Measurements from ENCODE around the gene AFDN.

The AFDN gene

DNA sequence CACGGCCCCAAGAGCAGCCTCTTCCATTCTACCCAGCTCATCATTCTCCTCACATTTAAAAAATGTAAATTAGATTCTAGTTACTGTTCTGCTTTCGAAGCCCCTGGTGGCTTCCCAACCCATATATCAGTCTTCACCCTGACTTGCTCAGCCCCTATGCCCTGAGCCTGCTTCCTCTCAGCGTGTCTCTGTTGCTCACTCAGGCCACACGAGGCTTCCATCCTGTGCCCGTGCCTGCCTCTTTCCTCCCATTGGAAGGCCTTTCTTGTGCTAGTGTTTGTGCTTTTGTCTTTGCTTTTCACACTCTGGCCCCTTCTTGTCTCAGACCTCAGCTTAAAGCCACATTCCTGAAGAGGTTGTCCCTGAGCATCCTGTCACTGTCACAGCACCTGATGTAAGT is 78.1 kb downstream of the AFDN start:
- TF ChIP-seq CTCF (IDR thresholded peaks at IDR 0.05; ENCODE audit: control insufficient read depth, extremely low read depth, insufficient read depth) = no peak
- no peak for DNase-seq (ENCODE audit: low read depth)
- H3K4me3 ChIP-seq (ENCODE audit: low read depth, low read length) = no peak overlapping the region

- H3K4me3 ChIP-seq (ENCODE audit: low read depth, low read length) = peak overlapping the region; percentile 16; the same call in 1 of the 2 replicates
- DNase-seq (ENCODE audit: low read depth) = peak; percentile 97
- TF ChIP-seq CTCF (IDR thresholded peaks at IDR 0.05; ENCODE audit: control insufficient read depth, extremely low read depth, insufficient read depth) = peak; percentile 20; the same call in 1 of the 2 replicates
These were observed 80.2 kb downstream of the AFDN start for GRCh38 chr6:167906899-167907298.

GRCh38 chr6:167907837-167908681 is 81.3 kb downstream of the AFDN start:
- peak; percentile 75 for TF ChIP-seq CTCF (IDR thresholded peaks at IDR 0.05; ENCODE audit: control insufficient read depth, extremely low read depth, insufficient read depth)
- no peak overlapping the region for H3K4me3 ChIP-seq (ENCODE audit: low read depth, low read length)
- DNase-seq (ENCODE audit: low read depth) = peak; percentile 34

GRCh38 chr6:167910007-167910406 is 83.3 kb downstream of the AFDN start:
- DNase-seq (ENCODE audit: low read depth) = peak; percentile 31
- peak overlapping the region; percentile 14 for H3K4me3 ChIP-seq (ENCODE audit: low read depth, low read length)
- no peak for TF ChIP-seq CTCF (IDR thresholded peaks at IDR 0.05; ENCODE audit: control insufficient read depth, extremely low read depth, insufficient read depth)

- DNase-seq (ENCODE audit: low read depth) = no peak
- TF ChIP-seq CTCF (IDR thresholded peaks at IDR 0.05; ENCODE audit: control insufficient read depth, extremely low read depth, insufficient read depth) = no peak
- no peak overlapping the region for H3K4me3 ChIP-seq (ENCODE audit: low read depth, low read length)
These were observed 83.9 kb downstream of the AFDN start for GRCh38 chr6:167910652-167911051.

DNA sequence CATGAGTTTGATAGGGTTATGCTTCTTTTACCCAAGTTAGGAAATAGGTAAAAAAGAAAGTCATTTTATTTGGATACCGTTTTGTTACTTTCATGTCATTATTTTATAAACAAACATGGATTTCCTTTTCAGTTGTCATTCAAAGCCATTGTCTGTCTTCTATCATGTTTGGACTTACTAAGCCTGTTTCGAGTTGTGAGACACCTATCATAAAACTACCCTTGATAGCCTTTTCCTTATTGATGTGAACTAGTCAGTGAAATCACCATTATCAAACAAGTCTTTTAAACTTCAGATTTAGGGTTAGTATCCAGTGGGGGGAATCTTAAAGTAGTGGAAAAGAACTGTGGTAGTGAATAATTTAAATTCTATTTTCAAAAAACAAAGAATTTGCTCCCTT is 85.8 kb downstream of the AFDN start:
- no peak for DNase-seq (ENCODE audit: low read depth)
- no peak overlapping the region for H3K4me3 ChIP-seq (ENCODE audit: low read depth, low read length)

More for the DNA sequence above, 85.8 kb downstream of the AFDN start:
- TF ChIP-seq CTCF (IDR thresholded peaks at IDR 0.05; ENCODE audit: control insufficient read depth, extremely low read depth, insufficient read depth) = no peak
